Left ventricle myocardium inferior (tissue), 1 donor: Measurements from ENCODE around the gene TCF7L2. TPM values are rescaled to one million over a fixed set of nuclear protein-coding genes. Genes with fewer than 3 reads are reported as not detected.

ENCODE experiments used
- DNase-seq: peaks from one replicate; pipeline ENCODE4 v3.0.0-alpha.2; 2020
- H3K27ac ChIP-seq: fragments of 200-600 bp; replicated peaks from 2 replicates; pipeline ENCODE4 v1.8.0; 2021
- H3K27me3 ChIP-seq: fragments of 200-600 bp; 2 replicates; pipeline ENCODE4 v1.8.0; 2021; ENCODE audit warnings: low read depth
- H3K36me3 ChIP-seq: fragments of 200-600 bp; 2 replicates; pipeline ENCODE4 v1.8.0; 2021
- H3K4me1 ChIP-seq: fragments of 200-600 bp; 2 replicates; pipeline ENCODE4 v1.8.0; 2021
- H3K4me3 ChIP-seq: fragments of 200-600 bp; 2 replicates; pipeline ENCODE4 v1.8.0; 2021; ENCODE audit warnings: mild to moderate bottlenecking, moderate library complexity
- H3K9me3 ChIP-seq: fragments of 200-600 bp; replicated peaks from 2 replicates; pipeline ENCODE4 v1.8.0; 2021
- CTCF ChIP-seq: fragments of 200-600 bp; IDR thresholded peaks from 2 replicates; pipeline ENCODE4 v1.8.0; 2021; ENCODE audit warnings: antibody characterized with exemption, mild to moderate bottlenecking, borderline replicate concordance
- intact Hi-C: fragments of 100-400 bp; cut with micrococcal nuclease; formaldehyde crosslinking; loops from one replicate; pipeline ENCODE4 v1.11.0; 2022
- total RNA-seq: library from RNA; stranded (reverse); fragmentation: NEBNext Ultra II Directional; extraction: Animal tissue kit (Norgen Biotek cat#: 25700); gene quantifications from one replicate; pipeline ENCODE4 v1.2.1, GENCODE V29; 2021
- donor health status: DM: no; HTN: yes; CAD: no; lungs with severe emphysema.

TCF7L2 gene
- total RNA-seq, 1 donor from 2014 or later = 8.9 TPM

DNA sequence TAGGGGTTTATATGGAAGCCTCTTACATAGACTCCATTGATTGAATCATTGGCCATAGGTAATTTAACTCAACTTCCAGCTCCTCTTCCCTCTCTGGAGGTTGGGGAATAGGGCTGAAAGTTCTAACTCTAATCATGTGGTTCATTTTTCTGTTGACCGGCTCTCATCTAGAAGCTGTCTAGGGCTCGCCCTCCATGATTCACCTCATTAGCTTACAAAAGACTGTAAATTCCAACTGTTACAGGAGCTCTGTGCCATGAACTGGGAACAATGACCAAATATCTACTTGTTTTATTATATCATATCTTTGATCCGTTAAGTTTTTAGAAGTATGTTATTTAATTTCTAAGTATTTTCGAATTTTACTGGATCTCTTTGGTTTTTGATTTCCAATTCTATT is 263.0 kb downstream of the TCF7L2 start:
- H3K4me1 ChIP-seq = no peaks in the 10 kb centered on the region
- H3K36me3 ChIP-seq = no peaks in the 10 kb centered on the region
- no peak for DNase-seq
- no peak overlapping the region for H3K27ac ChIP-seq
- peaks cover 34% of the 10 kb centered on the region for H3K9me3 ChIP-seq
- H3K4me3 ChIP-seq = no peak overlapping the region
- intact Hi-C loops = no loop called here
- H3K27me3 ChIP-seq = no peaks in the 10 kb centered on the region
- TF ChIP-seq CTCF = no peak

DNA sequence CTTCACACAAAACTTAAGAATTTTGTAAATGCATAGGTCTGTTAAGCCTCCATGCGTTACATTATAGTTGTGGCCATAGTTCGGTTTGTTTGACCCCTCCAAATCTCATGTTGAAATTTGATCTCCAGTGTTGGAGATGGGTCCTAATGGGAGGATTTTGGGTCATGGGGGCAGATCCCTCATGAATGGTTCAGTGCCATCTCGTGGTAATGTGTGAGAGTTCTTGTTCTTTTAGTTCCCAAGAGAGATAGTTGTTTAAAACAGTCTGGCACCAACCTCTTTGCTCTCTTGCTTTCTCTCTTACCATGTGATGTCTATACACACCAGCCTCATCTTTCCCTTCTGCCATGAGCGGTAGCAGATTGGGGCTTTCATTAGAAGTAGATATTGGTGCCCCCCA is 264.3 kb downstream of the TCF7L2 start:
- Histone ChIP-seq H3K27ac (no peak overlapping the region), H3K4me1 (no peaks in the 10 kb centered on the region), H3K36me3 (no peaks in the 10 kb centered on the region), H3K27me3 (no peaks in the 10 kb centered on the region), H3K9me3 (peaks cover 21% of the 10 kb centered on the region), H3K4me3 (no peak overlapping the region)
- TF ChIP-seq CTCF = no peak
- intact Hi-C loops = no loop called here
- no peak for DNase-seq

DNA sequence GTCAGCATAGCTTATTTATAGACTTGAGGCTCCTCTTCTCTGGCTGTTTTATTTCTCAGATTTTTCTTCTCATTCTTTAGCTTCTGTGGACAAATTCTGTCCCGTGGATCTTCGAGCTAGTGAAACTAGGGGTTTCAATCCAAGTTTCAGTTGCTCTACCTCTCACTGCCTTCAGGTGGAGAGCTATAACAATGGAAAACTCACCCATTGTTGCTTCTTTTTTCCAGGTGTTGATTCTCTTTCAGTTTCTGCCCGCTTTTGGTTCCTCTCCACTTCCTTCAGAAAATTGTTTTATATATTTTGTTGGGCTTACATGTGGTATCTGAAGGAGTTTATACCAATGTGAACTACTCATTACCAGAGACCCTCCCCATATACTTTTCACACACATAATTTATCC is 266.1 kb downstream of the TCF7L2 start:
- Histone ChIP-seq H3K4me3 (no peak overlapping the region), H3K27ac (no peak overlapping the region), H3K9me3 (peaks cover 18% of the 10 kb centered on the region), H3K36me3 (no peaks in the 10 kb centered on the region), H3K4me1 (no peaks in the 10 kb centered on the region), H3K27me3 (no peaks in the 10 kb centered on the region)
- TF ChIP-seq CTCF = no peak
- intact Hi-C loops = no loop called here
- no peak for DNase-seq
